PFSK-1 (cell line): Measurements from ENCODE around the gene GDF11.

ENCODE experiments used
- FOXP2 ChIP-seq: optimal IDR thresholded peaks from 2 replicates; pipeline ENCODE3; 2011; ENCODE audit warnings: borderline replicate concordance, control low read depth, inconsistent platforms; ENCODE audit not compliant: insufficient read depth; ENCODE audit errors: extremely low read length, extremely low read depth
- POLR2AphosphoS5 ChIP-seq: IDR thresholded peaks from 2 replicates; pipeline ENCODE4 v1.6.1; 2012; ENCODE audit warnings: low read depth, mild to moderate bottlenecking, control low read depth, low read length, moderate library complexity
- SIN3A ChIP-seq: IDR thresholded peaks from 2 replicates; pipeline ENCODE4 v1.6.1; 2012; ENCODE audit warnings: mild to moderate bottlenecking, low read length, moderate library complexity, borderline replicate concordance; ENCODE audit not compliant: insufficient read depth
- TAF1 ChIP-seq: IDR thresholded peaks from 2 replicates; pipeline ENCODE4 v1.6.1; 2012; ENCODE audit warnings: low read length, control low read depth, borderline replicate concordance; ENCODE audit not compliant: insufficient read depth
- TF ChIP-seq, protein P1 (sequence below), 2 experiments: IDR thresholded peaks; 2 replicates each; pipeline versions ENCODE4 v1.6.1 to v1.8.0; 2011 to 2012; ENCODE audit warnings: low read depth in 2 of 2, low read length in 2 of 2, control low read depth in 1 of 2, inconsistent platforms in 1 of 2, mild to moderate bottlenecking in 1 of 2, moderate library complexity in 1 of 2; ENCODE audit not compliant: insufficient read depth in 1 of 2

Gene GDF11

GRCh38 chr12:55724226-55724939 is 18.5 kb upstream of the GDF11 start:
- TF ChIP-seq POLR2AphosphoS5 (no peak), SIN3A (no peak), FOXP2 (no peak), TAF1 (no peak)
- TF ChIP-seq, protein P1, sequence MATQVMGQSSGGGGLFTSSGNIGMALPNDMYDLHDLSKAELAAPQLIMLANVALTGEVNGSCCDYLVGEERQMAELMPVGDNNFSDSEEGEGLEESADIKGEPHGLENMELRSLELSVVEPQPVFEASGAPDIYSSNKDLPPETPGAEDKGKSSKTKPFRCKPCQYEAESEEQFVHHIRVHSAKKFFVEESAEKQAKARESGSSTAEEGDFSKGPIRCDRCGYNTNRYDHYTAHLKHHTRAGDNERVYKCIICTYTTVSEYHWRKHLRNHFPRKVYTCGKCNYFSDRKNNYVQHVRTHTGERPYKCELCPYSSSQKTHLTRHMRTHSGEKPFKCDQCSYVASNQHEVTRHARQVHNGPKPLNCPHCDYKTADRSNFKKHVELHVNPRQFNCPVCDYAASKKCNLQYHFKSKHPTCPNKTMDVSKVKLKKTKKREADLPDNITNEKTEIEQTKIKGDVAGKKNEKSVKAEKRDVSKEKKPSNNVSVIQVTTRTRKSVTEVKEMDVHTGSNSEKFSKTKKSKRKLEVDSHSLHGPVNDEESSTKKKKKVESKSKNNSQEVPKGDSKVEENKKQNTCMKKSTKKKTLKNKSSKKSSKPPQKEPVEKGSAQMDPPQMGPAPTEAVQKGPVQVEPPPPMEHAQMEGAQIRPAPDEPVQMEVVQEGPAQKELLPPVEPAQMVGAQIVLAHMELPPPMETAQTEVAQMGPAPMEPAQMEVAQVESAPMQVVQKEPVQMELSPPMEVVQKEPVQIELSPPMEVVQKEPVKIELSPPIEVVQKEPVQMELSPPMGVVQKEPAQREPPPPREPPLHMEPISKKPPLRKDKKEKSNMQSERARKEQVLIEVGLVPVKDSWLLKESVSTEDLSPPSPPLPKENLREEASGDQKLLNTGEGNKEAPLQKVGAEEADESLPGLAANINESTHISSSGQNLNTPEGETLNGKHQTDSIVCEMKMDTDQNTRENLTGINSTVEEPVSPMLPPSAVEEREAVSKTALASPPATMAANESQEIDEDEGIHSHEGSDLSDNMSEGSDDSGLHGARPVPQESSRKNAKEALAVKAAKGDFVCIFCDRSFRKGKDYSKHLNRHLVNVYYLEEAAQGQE (IDR thresholded peaks at IDR 0.05; ENCODE audit: insufficient read depth in 1 of 2, low read depth in 2 of 2, low read length in 2 of 2): no peak

GRCh38 chr12:55724940-55725309 is 18.0 kb upstream of the GDF11 start:
- no peak for TF ChIP-seq SIN3A
- TF ChIP-seq FOXP2: no peak
- TF ChIP-seq, protein P1 (IDR thresholded peaks at IDR 0.05; ENCODE audit: insufficient read depth in 1 of 2, low read depth in 2 of 2, low read length in 2 of 2): no peak
- TF ChIP-seq TAF1: no peak
- TF ChIP-seq POLR2AphosphoS5: no peak

DNA sequence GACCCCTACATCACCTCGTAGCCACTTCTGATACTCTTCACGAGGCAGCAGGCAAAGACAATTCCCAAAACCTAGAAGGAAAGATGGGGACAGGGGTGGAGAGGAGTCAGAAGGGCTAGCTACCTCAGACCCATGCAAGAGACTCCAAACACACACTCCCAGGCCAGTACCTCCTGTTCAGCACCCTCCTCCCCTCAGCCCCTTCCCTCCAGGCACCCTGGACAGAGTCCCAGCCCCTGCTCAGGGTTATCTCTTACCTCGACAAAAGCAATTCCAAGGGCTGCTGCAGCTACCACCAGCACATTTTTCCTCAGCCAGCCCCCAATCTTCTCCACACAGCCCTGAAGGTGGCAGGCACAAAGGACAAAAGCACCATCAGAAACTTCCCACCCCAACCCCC is 17.4 kb upstream of the GDF11 start:
- TF ChIP-seq TAF1 (no peak), SIN3A (no peak), FOXP2 (no peak), POLR2AphosphoS5 (no peak)
- TF ChIP-seq, protein P1 (IDR thresholded peaks at IDR 0.05; ENCODE audit: insufficient read depth in 1 of 2, low read depth in 2 of 2, low read length in 2 of 2): no peak

GRCh38 chr12:55726971-55727370 is 16.0 kb upstream of the GDF11 start:
- TF ChIP-seq TAF1 (no peak), SIN3A (no peak), FOXP2 (no peak), POLR2AphosphoS5 (no peak)
- TF ChIP-seq, protein P1 (IDR thresholded peaks at IDR 0.05; ENCODE audit: insufficient read depth in 1 of 2, low read depth in 2 of 2, low read length in 2 of 2): no peak
